Mesothelial cell of epicardium (in vitro differentiated cells): ENCODE data around the gene SH2D6. TPM values are rescaled to one million over a fixed set of nuclear protein-coding genes. Genes with fewer than 3 reads are reported as not detected.

Source experiments
- DNase-seq, 2 experiments: peaks; one replicate each; pipeline ENCODE4 v3.0.0; 2021; ENCODE audit warnings: low spot score in 2 of 2; ENCODE audit not compliant: unreplicated experiment in 2 of 2
- H3K27ac Mint-ChIP-seq: 2 replicates; pipeline ENCODE4 v1.8.0; 2021; ENCODE audit warnings: mixed read lengths
- H3K27me3 Mint-ChIP-seq: 2 replicates; pipeline ENCODE4 v1.8.0; 2021; ENCODE audit warnings: low read depth, mixed read lengths
- H3K36me3 Mint-ChIP-seq: 2 replicates; pipeline ENCODE4 v1.8.0; 2021; ENCODE audit warnings: mixed read lengths
- H3K4me1 Mint-ChIP-seq: 2 replicates; pipeline ENCODE4 v1.8.0; 2021; ENCODE audit warnings: mixed read lengths
- H3K4me3 Mint-ChIP-seq: 2 replicates; pipeline ENCODE4 v1.8.0; 2021; ENCODE audit warnings: mild to moderate bottlenecking, moderate library complexity, mixed read lengths
- H3K9me3 Mint-ChIP-seq: 2 replicates; pipeline ENCODE4 v1.8.0; 2021; ENCODE audit warnings: mixed read lengths
- CTCF ChIP-seq: fragments of 200-600 bp; sonication (generic); IDR thresholded peaks from one replicate; pipeline ENCODE4 v1.5.0; 2021; ENCODE audit warnings: antibody characterized with exemption; ENCODE audit not compliant: unreplicated experiment
- total RNA-seq: library from RNA; stranded (reverse); gene quantifications from 3 replicates; pipeline ENCODE4 v1.2.1, GENCODE V29; 2021

The SH2D6 gene
- total RNA-seq, 1 donor from 2014 or later, result 0.38 TPM

- no peak for DNase-seq
- H3K27me3 Mint-ChIP-seq, result no peaks in the 10 kb centered on the region
- no peaks in the 10 kb centered on the region for H3K9me3 Mint-ChIP-seq
- H3K36me3 Mint-ChIP-seq, result no peaks in the 10 kb centered on the region
- no peak overlapping the region for H3K27ac Mint-ChIP-seq
- TF ChIP-seq CTCF, result no peak
- peaks cover 5% of the 10 kb centered on the region for H3K4me1 Mint-ChIP-seq
- no peak overlapping the region for H3K4me3 Mint-ChIP-seq
Observed at GRCh38 chr2:85449214-85449588, 30.7 kb downstream of the SH2D6 start.

GRCh38 chr2:85452237-85452636 lies 33.7 kb downstream of the SH2D6 start:
- Mint-ChIP-seq H3K9me3 (no peaks in the 10 kb centered on the region), H3K36me3 (no peaks in the 10 kb centered on the region), H3K27ac (no peak overlapping the region), H3K27me3 (no peaks in the 10 kb centered on the region), H3K4me3 (no peak overlapping the region), H3K4me1 (peaks cover 14% of the 10 kb centered on the region)
- TF ChIP-seq CTCF, result no peak
- no peak for DNase-seq

GRCh38 chr2:85453571-85453970 lies 35.1 kb downstream of the SH2D6 start:
- Mint-ChIP-seq H3K27me3 (no peaks in the 10 kb centered on the region), H3K4me3 (no peak overlapping the region), H3K9me3 (no peaks in the 10 kb centered on the region), H3K36me3 (no peaks in the 10 kb centered on the region), H3K27ac (no peak overlapping the region), H3K4me1 (peaks cover 20% of the 10 kb centered on the region)
- no peak for TF ChIP-seq CTCF
- no peak for DNase-seq

- no peak for TF ChIP-seq CTCF
- no peak overlapping the region for H3K27ac Mint-ChIP-seq
- H3K4me1 Mint-ChIP-seq, result peaks cover 20% of the 10 kb centered on the region
- DNase-seq, result no peak
- no peaks in the 10 kb centered on the region for H3K9me3 Mint-ChIP-seq
- no peaks in the 10 kb centered on the region for H3K27me3 Mint-ChIP-seq
- no peak overlapping the region for H3K4me3 Mint-ChIP-seq
- H3K36me3 Mint-ChIP-seq, result no peaks in the 10 kb centered on the region
Observed at GRCh38 chr2:85455552-85456090, 37.1 kb downstream of the SH2D6 start.

- H3K27me3 Mint-ChIP-seq, result no peaks in the 10 kb centered on the region
- H3K27ac Mint-ChIP-seq, result no peak overlapping the region
- TF ChIP-seq CTCF, result no peak
- no peaks in the 10 kb centered on the region for H3K9me3 Mint-ChIP-seq
- no peak for DNase-seq
- H3K36me3 Mint-ChIP-seq, result no peaks in the 10 kb centered on the region
- no peak overlapping the region for H3K4me3 Mint-ChIP-seq
- H3K4me1 Mint-ChIP-seq, result peaks cover 20% of the 10 kb centered on the region
Observed at GRCh38 chr2:85457043-85457442, 38.5 kb downstream of the SH2D6 start.

- H3K9me3 Mint-ChIP-seq, result no peaks in the 10 kb centered on the region
- TF ChIP-seq CTCF, result no peak
- H3K4me1 Mint-ChIP-seq, result peaks cover 17% of the 10 kb centered on the region
- H3K4me3 Mint-ChIP-seq, result no peak overlapping the region
- no peak for DNase-seq
- H3K27ac Mint-ChIP-seq, result no peak overlapping the region
- no peaks in the 10 kb centered on the region for H3K36me3 Mint-ChIP-seq
- no peaks in the 10 kb centered on the region for H3K27me3 Mint-ChIP-seq
Observed at GRCh38 chr2:85457877-85458316, 39.4 kb downstream of the SH2D6 start.
